BLaER1 (cell line): ENCODE results near the gene GSDME.
"Not testable (repeated sequence)": the region's sequence is repeated elsewhere in the genome, so short reads cannot be mapped to it uniquely, and the experiment has no call there.

Source experiments
- H3K27ac ChIP-seq: shearing (Covaris generic); formaldehyde crosslinking; 2 replicates; pipeline ENCODE4 v1.8.1; 2022
- H3K27me3 ChIP-seq: shearing (Covaris generic); formaldehyde crosslinking; 2 replicates; pipeline ENCODE4 v1.8.1; 2022
- H3K36me3 ChIP-seq: shearing (Covaris generic); formaldehyde crosslinking; 2 replicates; pipeline ENCODE4 v1.8.1; 2022
- H3K4me1 ChIP-seq: shearing (Covaris generic); formaldehyde crosslinking; 2 replicates; pipeline ENCODE4 v1.8.1; 2022
- H3K4me2 ChIP-seq: shearing (Covaris generic); formaldehyde crosslinking; 2 replicates; pipeline ENCODE4 v1.8.1; 2022
- H3K4me3 ChIP-seq: shearing (Covaris generic); formaldehyde crosslinking; 2 replicates; pipeline ENCODE4 v1.8.1; 2022
- H3K9ac ChIP-seq: shearing (Covaris generic); formaldehyde crosslinking; 2 replicates; pipeline ENCODE4 v1.8.1; 2022
- H3K9me3 ChIP-seq: shearing (Covaris generic); formaldehyde crosslinking; 2 replicates; pipeline ENCODE4 v1.8.1; 2022
- H4K20me1 ChIP-seq: shearing (Covaris generic); formaldehyde crosslinking; 2 replicates; pipeline ENCODE4 v1.8.1; 2022
- Cebpa-rat ChIP-seq: shearing (Covaris generic); IDR thresholded peaks from 2 replicates; pipeline ENCODE4 v1.8.1; 2022

Gene GSDME

DNA sequence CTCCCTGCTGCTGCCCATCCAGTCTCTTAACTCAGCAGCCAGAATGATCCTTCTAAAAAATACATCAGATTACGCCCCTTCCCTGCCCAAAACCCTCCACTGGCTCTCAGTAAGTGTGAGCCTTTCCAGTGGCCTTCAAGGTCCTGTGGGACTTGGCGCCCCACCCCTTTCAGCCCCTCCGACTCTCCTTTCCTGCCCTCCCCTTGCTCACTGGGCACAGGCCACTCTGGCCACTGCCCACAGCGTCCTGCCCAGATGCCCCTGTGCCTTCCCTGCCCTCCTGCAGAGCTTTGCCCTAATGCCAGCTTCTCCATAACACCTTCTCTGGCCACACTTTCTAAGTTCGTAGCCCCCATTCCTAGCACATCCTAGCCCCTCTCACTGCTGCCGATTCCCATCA is 13.8 kb downstream of the GSDME start:
- Histone ChIP-seq H3K36me3 (no peaks in the 10 kb centered on the region), H3K27ac (no peak overlapping the region), H3K4me2 (no peak overlapping the region), H3K4me1 (no peaks in the 10 kb centered on the region), H3K4me3 (no peak overlapping the region), H3K9ac (no peak overlapping the region), H3K9me3 (peaks cover 6% of the 10 kb centered on the region), H3K27me3 (no peaks in the 10 kb centered on the region), H4K20me1 (no peaks in the 10 kb centered on the region)
- TF ChIP-seq Cebpa-rat: no peak

DNA sequence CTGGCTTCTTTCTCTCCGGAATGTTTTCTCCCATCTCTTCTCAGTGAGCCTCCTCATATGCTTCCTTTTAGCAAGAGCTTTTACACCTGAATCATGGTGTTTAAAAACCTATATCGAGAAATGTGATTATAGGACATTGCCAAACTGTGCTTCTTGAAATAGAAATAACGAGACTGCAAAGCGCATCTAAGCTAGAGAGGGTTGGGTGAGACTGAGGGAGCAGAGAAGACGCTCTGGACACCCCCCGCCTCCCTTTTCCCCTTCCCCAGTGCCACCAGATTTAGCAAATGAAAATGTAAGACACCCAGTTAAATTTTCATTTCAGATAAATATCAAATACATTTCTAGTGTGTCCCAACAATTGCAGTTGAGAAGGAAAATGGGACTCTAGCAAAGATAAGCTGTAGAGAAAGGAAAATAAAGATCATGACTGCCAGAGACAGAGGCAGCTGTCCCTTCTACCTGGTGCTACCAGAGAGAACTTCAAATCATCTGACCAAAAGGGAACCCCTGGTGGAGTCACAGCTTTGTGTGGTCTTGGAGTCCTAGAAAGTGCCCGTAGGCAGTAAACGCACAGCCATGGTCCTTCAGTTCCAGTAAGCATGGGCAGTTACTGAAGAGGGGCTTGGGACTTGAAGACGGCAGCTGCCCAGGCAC is 14.6 kb downstream of the GSDME start:
- Histone ChIP-seq H3K36me3 (no peaks in the 10 kb centered on the region), H4K20me1 (no peaks in the 10 kb centered on the region), H3K4me1 (no peaks in the 10 kb centered on the region), H3K9me3 (peaks cover 12% of the 10 kb centered on the region), H3K9ac (no peak overlapping the region), H3K4me3 (no peak overlapping the region), H3K4me2 (no peak overlapping the region), H3K27ac (no peak overlapping the region), H3K27me3 (no peaks in the 10 kb centered on the region)
- TF ChIP-seq Cebpa-rat: no peak

DNA sequence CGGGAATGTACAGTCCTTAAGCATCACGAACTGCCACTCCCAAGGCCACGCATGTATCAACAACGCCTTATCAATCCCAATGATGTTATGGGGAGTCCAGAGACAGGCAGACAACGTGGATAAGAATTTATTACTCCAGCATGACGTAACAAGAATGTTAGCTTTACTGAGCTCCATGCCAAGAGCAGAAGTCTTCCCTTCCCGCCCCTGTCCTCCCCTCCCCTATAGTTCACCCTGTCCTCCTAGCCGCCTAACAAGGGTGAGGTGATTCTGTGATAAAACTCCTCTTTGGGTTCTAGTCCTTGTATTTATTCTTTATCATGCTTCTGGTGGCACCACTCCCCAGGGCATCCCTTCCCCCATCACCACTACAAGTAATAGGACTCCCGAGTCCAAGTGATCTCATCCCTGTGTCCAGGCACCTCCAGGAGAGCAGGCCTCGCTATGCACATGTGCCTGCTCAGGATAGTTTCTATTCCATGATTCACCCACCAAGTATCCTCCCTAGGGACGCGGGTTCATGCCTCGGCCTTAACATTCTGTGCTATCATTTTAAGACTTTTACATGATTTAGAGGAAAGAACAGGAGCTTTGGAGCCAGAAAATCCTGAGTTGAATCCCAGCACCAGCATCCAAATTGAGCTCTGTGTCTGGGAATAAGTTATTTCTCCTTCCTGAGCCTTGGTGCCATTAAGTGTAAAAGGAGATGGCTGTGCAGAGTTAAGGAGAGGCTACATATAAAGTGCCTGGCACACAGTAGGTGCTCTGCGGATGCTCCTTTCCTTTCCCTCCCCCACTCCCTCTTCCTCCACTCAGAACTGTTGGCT is 15.4 kb downstream of the GSDME start:
- Histone ChIP-seq H3K27me3 (no peaks in the 10 kb centered on the region), H3K4me1 (no peaks in the 10 kb centered on the region), H3K4me3 (no peak overlapping the region), H3K4me2 (no peak overlapping the region), H3K36me3 (no peaks in the 10 kb centered on the region), H3K9me3 (peaks cover 12% of the 10 kb centered on the region), H3K9ac (no peak overlapping the region), H4K20me1 (no peaks in the 10 kb centered on the region), H3K27ac (no peak overlapping the region)
- TF ChIP-seq Cebpa-rat: no peak

DNA sequence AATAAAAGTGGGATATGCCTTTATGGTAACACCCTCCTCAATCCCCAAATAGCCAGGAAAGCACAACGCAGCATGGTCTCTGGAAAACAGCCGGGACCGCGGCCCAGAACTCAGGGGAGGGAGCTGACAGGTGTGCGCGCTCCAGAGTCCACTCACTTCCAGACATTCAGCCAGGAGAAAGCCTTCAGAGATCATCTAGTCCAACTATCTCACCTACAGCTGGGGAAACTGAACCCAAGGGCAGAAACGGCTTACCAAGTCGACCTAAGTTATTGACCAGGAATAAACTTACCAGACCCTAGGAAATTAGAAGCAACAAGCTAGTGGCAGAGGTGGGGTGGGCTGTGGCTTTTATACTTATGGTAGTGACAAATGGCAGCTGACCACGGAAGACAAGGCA is 16.4 kb downstream of the GSDME start:
- Histone ChIP-seq H3K27ac (no peak overlapping the region), H3K4me3 (no peak overlapping the region), H3K9ac (no peak overlapping the region), H3K4me1 (no peaks in the 10 kb centered on the region), H3K36me3 (no peaks in the 10 kb centered on the region), H4K20me1 (no peaks in the 10 kb centered on the region), H3K4me2 (no peak overlapping the region), H3K9me3 (peaks cover 12% of the 10 kb centered on the region), H3K27me3 (no peaks in the 10 kb centered on the region)
- TF ChIP-seq Cebpa-rat: no peak

DNA sequence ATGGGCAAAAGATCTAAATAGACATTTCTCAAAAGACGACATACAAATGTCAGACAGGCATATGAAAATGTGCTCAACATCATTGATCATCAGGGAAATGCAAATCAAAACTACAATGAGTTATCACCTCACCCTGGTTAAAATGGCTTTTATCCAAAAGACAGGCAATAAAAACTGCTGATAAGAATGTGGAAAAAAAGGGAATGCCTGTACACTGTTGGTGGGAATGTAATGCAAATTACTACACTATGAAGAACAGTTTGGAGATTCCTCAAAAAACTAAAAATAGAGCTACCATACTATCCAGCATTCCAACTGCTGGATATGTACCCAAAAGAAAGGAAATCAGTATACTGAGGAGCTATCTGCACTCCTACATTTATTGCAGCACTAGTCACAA is 18.0 kb downstream of the GSDME start:
- no peaks in the 10 kb centered on the region for H3K27me3 ChIP-seq
- no peak for TF ChIP-seq Cebpa-rat
- H4K20me1 ChIP-seq: no peaks in the 10 kb centered on the region
- no peak overlapping the region for H3K4me3 ChIP-seq
- no peak overlapping the region for H3K27ac ChIP-seq
- no peak overlapping the region for H3K4me2 ChIP-seq
- peaks cover 12% of the 10 kb centered on the region for H3K9me3 ChIP-seq
- no peaks in the 10 kb centered on the region for H3K36me3 ChIP-seq
- no peak overlapping the region for H3K9ac ChIP-seq
- no peaks in the 10 kb centered on the region for H3K4me1 ChIP-seq

DNA sequence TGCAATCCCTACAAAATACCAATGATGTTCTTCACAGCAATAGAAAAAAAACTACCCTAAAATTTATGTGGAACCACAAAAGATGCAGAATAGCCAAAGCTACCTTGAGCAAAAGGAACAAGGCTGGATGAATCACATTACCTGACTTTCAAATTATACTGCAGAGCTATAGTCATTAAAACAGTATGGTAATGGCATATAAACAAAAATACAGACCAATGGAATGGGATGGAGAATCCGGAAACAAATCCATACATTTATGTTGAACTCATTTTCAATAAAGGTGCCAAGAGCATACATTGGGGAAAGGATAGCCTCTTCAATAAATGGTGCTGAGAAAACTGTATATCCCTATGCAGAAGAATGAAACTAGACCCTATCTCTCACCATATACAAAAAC is 18.7 kb downstream of the GSDME start:
- no peak for TF ChIP-seq Cebpa-rat
- H3K4me1 ChIP-seq: no peaks in the 10 kb centered on the region
- H3K36me3 ChIP-seq: no peaks in the 10 kb centered on the region
- no peak overlapping the region for H3K27ac ChIP-seq
- no peaks in the 10 kb centered on the region for H3K27me3 ChIP-seq
- no peak overlapping the region for H3K9ac ChIP-seq
- H3K9me3 ChIP-seq: peaks cover 12% of the 10 kb centered on the region
- no peak overlapping the region for H3K4me3 ChIP-seq
- H4K20me1 ChIP-seq: no peaks in the 10 kb centered on the region
- H3K4me2 ChIP-seq: no peak overlapping the region

DNA sequence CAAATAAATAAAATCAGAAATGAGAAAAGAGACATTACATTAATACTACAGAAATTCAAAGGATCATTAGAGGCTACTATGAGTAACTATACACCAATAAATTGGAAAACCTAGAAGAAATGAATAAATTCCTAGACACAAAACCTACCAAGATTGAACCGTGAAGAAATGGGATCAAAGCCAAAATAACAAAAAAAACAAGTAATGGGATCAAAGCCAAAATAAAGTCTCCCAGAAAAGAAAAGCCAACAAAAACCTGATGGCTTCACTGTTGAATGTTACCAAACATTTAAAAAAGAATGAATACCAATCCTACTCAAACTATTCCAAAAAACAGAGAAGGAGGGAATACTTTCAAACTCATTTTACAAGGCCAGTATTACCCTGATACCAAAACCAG is 20.0 kb downstream of the GSDME start:
- Histone ChIP-seq H4K20me1 (no peaks in the 10 kb centered on the region), H3K27me3 (no peaks in the 10 kb centered on the region), H3K36me3 (no peaks in the 10 kb centered on the region), H3K9me3 (peaks cover 12% of the 10 kb centered on the region), H3K27ac (no peak overlapping the region), H3K9ac (no peak overlapping the region), H3K4me3 (no peak overlapping the region), H3K4me2 (no peak overlapping the region), H3K4me1 (no peaks in the 10 kb centered on the region)
- TF ChIP-seq Cebpa-rat: no peak

DNA sequence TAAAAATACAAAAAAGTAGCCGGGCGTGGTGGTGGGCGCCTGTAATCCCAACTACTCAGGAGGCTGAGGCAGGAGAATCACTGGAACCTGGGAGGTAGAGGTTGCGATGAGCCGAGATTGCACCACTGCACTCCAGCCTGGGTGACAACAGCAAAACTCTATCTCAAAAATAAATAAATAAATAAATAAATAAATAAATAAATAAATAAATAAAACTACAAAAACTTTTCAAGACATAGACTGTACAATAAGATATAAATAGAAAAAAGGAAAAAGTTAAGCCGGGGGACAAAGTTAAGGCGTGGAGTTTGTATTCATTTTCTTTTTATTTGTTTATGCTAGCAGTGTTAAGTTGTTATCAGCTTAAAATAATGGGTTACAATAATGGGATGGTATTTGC is 21.7 kb downstream of the GSDME start:
- H3K27me3 ChIP-seq, H3K4me3 ChIP-seq, H3K4me1 ChIP-seq, H3K4me2 ChIP-seq, H3K27ac ChIP-seq, H4K20me1 ChIP-seq, H3K9ac ChIP-seq, H3K36me3 ChIP-seq: not testable (repeated sequence)
- H3K9me3 ChIP-seq: peaks cover 12% of the 10 kb centered on the region

DNA sequence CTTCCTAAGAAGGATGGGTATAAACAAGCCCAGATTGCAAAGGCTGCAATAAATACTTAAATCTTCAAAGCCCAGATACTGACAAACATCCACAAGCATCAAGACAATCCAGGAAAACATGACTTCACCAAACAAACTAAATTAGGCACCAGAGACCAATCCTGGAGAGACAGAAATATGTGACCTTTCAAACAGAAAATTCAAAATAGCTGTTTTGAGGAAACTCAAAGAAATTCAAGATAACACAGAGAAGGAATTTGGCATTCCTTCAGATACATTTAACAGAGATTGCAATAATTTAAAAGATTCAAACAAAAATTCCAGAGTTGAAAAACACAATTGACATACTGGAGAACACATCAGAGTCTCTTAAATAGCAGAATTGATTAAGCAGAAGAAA is 23.0 kb downstream of the GSDME start:
- Histone ChIP-seq H3K9ac (no peak overlapping the region), H3K4me1 (peaks cover 2% of the 10 kb centered on the region), H3K27me3 (no peaks in the 10 kb centered on the region), H3K27ac (no peak overlapping the region), H4K20me1 (no peaks in the 10 kb centered on the region), H3K4me2 (no peak overlapping the region), H3K36me3 (no peaks in the 10 kb centered on the region), H3K4me3 (no peak overlapping the region), H3K9me3 (peaks cover 12% of the 10 kb centered on the region)
- TF ChIP-seq Cebpa-rat: no peak

DNA sequence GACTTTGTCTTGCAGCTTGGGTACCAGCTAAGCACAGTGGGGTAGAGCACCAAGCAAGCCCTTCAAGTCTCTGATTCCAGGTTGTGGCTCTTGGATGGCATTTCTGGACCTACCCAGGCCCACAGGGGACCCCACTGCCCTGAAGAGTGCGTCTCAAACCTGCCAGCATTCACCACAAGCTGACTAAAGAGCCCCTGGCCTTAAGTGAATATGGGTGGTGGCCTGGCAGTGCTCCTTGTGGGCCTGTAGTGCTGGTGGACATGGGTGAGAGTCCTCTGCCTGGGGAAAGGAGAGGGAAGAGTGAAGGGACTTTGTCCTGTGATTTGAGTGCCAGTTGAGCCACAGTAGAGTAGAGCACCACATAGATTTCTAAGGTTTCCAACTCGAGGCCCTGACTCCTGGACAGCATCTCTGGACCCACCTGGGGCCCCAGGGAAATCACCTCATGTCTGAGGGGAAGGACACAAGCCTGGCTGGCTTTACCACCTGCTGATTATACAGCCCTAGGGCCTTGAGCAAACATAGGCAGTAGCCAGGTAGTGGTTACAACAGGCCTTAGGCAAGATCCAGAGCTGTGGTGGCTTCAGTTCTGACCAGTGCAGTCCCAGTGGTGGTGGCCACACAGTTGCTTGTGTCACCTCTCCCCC is 23.7 kb downstream of the GSDME start:
- Histone ChIP-seq H3K4me1 (peaks cover 10% of the 10 kb centered on the region), H3K9me3 (peaks cover 6% of the 10 kb centered on the region), H3K4me2 (no peak overlapping the region), H3K27ac (no peak overlapping the region), H3K27me3 (no peaks in the 10 kb centered on the region), H3K36me3 (no peaks in the 10 kb centered on the region), H3K9ac (no peak overlapping the region), H4K20me1 (no peaks in the 10 kb centered on the region), H3K4me3 (no peak overlapping the region)
- TF ChIP-seq Cebpa-rat: no peak
